Adrenal gland (tissue), 5 donors: ENCODE results near the gene TGFA.

Experiments
- POLR2A ChIP-seq, 2 donors: fragments of 450-650 bp; IDR thresholded peaks; one replicate each; pipeline ENCODE4 v1.6.1; 2017; ENCODE audit warnings: antibody characterized with exemption in 2 of 2, mild to moderate bottlenecking in 2 of 2, moderate library complexity in 1 of 2
- TF ChIP-seq, protein P1 (sequence below), 6 experiments: fragments of 450-650 bp in 4 of 6; fragments of 200-600 bp in 2 of 6; sonication (generic) in 1 of 6; IDR thresholded peaks; 1 replicate in 5 of 6; 2 replicates in 1 of 6; pipeline versions ENCODE4 v1.5.1 to v1.8.0; 2016 to 2021; ENCODE audit warnings: antibody characterized with exemption in 6 of 6, mild to moderate bottlenecking in 2 of 6, moderate library complexity in 1 of 6
- donor health status: DM: no; HTN: no; CAD: no.

DNA sequence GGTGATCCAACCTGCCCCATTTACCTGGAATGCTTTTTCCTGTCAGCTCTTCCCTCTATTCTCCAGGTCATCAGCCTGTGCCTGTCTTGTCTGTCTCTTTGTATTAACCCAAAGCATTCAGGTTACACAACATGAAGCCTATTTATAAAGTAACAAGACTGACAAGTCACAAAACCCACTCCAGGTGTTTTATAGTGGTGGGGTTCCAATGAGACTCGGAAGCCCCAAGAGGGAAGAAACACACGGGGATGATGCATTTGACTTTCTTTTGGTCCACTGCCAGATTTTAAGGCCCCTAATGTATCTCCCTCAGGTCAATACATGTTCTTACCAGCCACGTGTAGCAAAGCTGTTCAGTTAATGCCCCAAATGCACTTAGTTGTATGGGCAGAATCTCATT is 27.5 kb downstream of the TGFA start:
- no peak for TF ChIP-seq POLR2A (IDR thresholded peaks at IDR 0.05)
- TF ChIP-seq, protein P1, sequence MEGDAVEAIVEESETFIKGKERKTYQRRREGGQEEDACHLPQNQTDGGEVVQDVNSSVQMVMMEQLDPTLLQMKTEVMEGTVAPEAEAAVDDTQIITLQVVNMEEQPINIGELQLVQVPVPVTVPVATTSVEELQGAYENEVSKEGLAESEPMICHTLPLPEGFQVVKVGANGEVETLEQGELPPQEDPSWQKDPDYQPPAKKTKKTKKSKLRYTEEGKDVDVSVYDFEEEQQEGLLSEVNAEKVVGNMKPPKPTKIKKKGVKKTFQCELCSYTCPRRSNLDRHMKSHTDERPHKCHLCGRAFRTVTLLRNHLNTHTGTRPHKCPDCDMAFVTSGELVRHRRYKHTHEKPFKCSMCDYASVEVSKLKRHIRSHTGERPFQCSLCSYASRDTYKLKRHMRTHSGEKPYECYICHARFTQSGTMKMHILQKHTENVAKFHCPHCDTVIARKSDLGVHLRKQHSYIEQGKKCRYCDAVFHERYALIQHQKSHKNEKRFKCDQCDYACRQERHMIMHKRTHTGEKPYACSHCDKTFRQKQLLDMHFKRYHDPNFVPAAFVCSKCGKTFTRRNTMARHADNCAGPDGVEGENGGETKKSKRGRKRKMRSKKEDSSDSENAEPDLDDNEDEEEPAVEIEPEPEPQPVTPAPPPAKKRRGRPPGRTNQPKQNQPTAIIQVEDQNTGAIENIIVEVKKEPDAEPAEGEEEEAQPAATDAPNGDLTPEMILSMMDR (IDR thresholded peaks at IDR 0.05), result no peak
